IPS-15b (cell line): Measurements from ENCODE around the gene AGTRAP.
A peak's percentile ranks its signal among the peaks of the same experiment; 100 is the strongest.

Experiments
- H3K27me3 ChIP-seq: one replicate; pipeline ENCODE4 v1.6.1; 2013; ENCODE audit warnings: low read length; ENCODE audit not compliant: control insufficient read depth, insufficient read depth
- H3K36me3 ChIP-seq: one replicate; pipeline ENCODE4 v1.6.1; 2013; ENCODE audit warnings: low read length; ENCODE audit not compliant: control insufficient read depth, insufficient read depth
- H3K4me1 ChIP-seq: one replicate; pipeline ENCODE4 v1.6.1; 2013; ENCODE audit warnings: mild to moderate bottlenecking, low read length; ENCODE audit not compliant: control insufficient read depth, insufficient read depth
- H3K4me3 ChIP-seq: one replicate; pipeline ENCODE4 v1.5.1; 2013; ENCODE audit warnings: low read depth, low read length
- H3K9ac ChIP-seq: one replicate; pipeline ENCODE4 v1.6.1; 2013; ENCODE audit warnings: low read depth, mild to moderate bottlenecking, low read length
- H3K9me3 ChIP-seq: one replicate; pipeline ENCODE4 v1.6.1; 2013; ENCODE audit warnings: mild to moderate bottlenecking, low read length; ENCODE audit not compliant: control insufficient read depth, insufficient read depth

The AGTRAP gene

GRCh38 chr1:11759791-11760190 is 23.9 kb downstream of the AGTRAP start:
- Histone ChIP-seq H3K9ac (no peak overlapping the region), H3K36me3 (no peaks in the 10 kb centered on the region), H3K4me1 (peaks cover 3% of the 10 kb centered on the region), H3K9me3 (no peaks in the 10 kb centered on the region), H3K4me3 (no peak overlapping the region), H3K27me3 (peaks cover 23% of the 10 kb centered on the region)

DNA sequence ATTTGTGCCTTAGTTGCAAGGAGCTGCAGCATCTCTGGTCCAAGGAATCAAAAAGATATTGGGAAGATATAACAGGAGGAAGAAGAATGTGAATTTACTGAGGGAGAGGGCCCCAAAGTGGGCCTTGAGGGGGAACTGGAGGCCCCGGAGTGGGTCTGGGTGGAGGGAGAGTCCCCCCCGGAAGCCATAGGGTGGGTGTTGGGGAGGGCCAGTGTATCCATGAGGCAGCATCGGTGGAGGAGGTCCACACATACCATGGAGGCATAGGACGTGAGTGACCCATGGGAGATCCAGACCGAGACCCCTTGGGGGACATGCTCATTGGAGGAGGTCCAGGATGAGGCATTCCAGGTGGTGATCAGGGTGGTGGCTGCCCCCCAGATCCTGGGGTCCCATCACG is 25.3 kb downstream of the AGTRAP start:
- Histone ChIP-seq H3K9ac (no peak overlapping the region), H3K4me1 (peaks cover 3% of the 10 kb centered on the region), H3K36me3 (no peaks in the 10 kb centered on the region), H3K4me3 (no peak overlapping the region), H3K9me3 (no peaks in the 10 kb centered on the region), H3K27me3 (peaks cover 23% of the 10 kb centered on the region)

DNA sequence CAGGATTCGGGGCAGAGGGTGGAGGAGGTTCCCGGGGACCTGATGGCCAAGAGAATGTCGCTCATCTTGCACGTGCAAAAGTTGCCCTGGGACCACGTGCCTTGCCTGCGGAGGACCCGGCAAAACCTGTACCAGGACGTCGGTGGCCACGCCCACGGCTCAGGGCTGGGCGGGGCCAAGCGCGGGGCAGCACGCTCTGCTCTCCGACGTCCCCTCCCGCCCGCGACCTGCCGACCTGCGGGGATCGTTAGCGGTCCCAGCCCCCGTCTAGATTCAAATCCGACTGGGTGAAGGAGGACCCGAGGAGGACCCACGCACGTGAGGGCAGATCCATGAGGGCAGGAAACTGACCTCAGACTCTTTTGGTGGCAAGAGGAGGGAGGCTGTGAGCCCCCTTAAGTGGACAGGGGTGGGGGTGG is 26.1 kb downstream of the AGTRAP start, which contains the start of gene C1orf167:
C1orf167 (plus strand) TSS at position 206 of the 419 bp plus-strand sequence. CDS start 2,208 bp downstream, outside the sequence.
- Histone ChIP-seq H3K4me3 (peak within 1 kb of the TSS; percentile 49), H3K36me3 (no peaks in the 10 kb centered on the region), H3K27me3 (peaks cover 23% of the 10 kb centered on the region), H3K9me3 (no peaks in the 10 kb centered on the region), H3K4me1 (peaks cover 3% of the 10 kb centered on the region), H3K9ac (no peak within 1 kb of the TSS)

GRCh38 chr1:11764115-11764514 is 28.2 kb downstream of the AGTRAP start:
- peaks cover 23% of the 10 kb centered on the region for H3K27me3 ChIP-seq
- H3K36me3 ChIP-seq = no peaks in the 10 kb centered on the region
- no peak overlapping the region for H3K4me3 ChIP-seq
- H3K9me3 ChIP-seq = no peaks in the 10 kb centered on the region
- H3K9ac ChIP-seq = no peak overlapping the region
- peaks cover 3% of the 10 kb centered on the region for H3K4me1 ChIP-seq

- Histone ChIP-seq H3K36me3 (no peaks in the 10 kb centered on the region), H3K4me1 (peaks cover 3% of the 10 kb centered on the region), H3K9me3 (no peaks in the 10 kb centered on the region), H3K27me3 (peaks cover 23% of the 10 kb centered on the region), H3K4me3 (no peak overlapping the region), H3K9ac (no peak overlapping the region)
Measured at GRCh38 chr1:11764519-11764918, 28.6 kb downstream of the AGTRAP start.

- Histone ChIP-seq H3K4me1 (peaks cover 3% of the 10 kb centered on the region), H3K9me3 (no peaks in the 10 kb centered on the region), H3K9ac (no peak overlapping the region), H3K4me3 (no peak overlapping the region), H3K27me3 (peaks cover 20% of the 10 kb centered on the region), H3K36me3 (no peaks in the 10 kb centered on the region)
Measured at GRCh38 chr1:11765661-11766428, 29.9 kb downstream of the AGTRAP start.

DNA sequence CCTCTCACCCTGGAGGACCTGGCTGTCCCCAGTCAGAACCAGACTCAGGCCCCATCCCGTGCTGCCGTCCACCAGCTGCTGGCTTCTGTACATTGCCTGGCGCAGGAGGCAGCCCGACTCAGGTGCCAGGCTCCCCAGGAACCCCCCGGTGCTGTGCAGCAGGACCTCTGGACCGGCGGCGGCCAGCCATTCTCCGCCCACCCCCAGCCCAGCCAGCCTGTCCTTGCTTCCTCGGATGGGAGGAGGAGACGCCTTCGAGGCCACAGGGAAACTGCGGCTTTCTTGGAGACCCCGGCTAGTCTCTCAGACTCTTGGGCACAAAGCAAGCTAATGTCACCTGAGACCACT is 30.5 kb downstream of the AGTRAP start:
- no peak overlapping the region for H3K9ac ChIP-seq
- peaks cover 14% of the 10 kb centered on the region for H3K27me3 ChIP-seq
- H3K36me3 ChIP-seq = no peaks in the 10 kb centered on the region
- H3K4me3 ChIP-seq = no peak overlapping the region
- H3K4me1 ChIP-seq = peaks cover 3% of the 10 kb centered on the region
- no peaks in the 10 kb centered on the region for H3K9me3 ChIP-seq

GRCh38 chr1:11767922-11768704 is 32.2 kb downstream of the AGTRAP start:
- H3K27me3 ChIP-seq = no peaks in the 10 kb centered on the region
- no peak overlapping the region for H3K4me3 ChIP-seq
- no peaks in the 10 kb centered on the region for H3K4me1 ChIP-seq
- H3K9ac ChIP-seq = no peak overlapping the region
- H3K9me3 ChIP-seq = no peaks in the 10 kb centered on the region
- no peaks in the 10 kb centered on the region for H3K36me3 ChIP-seq

DNA sequence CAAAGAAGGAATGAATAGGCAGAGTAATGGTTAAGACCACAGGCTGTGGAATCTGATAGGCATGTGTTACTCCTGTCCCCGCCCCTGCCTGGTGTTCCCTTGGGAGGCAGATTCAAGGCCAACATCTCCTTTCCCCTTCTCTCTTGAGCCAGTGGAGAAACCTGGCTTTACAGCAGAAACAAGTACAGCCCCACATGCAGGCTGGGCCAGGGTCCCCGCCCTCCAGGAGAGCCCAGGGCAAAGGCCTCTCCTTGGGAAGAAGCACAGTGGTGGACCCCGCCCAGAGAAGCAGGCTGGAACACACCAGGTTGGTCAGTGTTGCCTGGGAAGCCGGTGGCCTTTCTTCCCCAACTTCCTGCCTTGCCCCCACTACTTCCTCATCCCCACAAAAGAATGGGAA is 32.9 kb downstream of the AGTRAP start:
- Histone ChIP-seq H3K36me3 (no peaks in the 10 kb centered on the region), H3K9me3 (no peaks in the 10 kb centered on the region), H3K4me3 (no peak overlapping the region), H3K9ac (no peak overlapping the region), H3K27me3 (no peaks in the 10 kb centered on the region), H3K4me1 (no peaks in the 10 kb centered on the region)

DNA sequence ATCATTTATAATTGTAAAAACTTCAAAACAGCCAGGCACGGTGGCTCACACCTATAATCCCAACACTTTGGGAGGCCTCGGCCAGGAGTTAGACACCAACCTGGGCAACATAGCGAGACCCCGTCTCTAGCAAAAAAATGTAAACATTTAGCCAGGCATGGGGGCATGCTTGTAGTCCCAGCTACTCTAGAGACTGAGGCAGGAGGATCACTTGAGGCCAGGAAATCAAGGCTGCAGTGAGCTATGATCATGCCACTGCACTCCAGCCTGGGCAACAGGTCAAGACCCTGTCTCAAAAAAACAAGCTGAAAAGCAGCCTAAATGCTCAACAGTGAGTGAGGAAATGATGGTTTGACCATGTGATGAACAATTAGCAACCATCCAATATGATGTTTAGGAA is 33.3 kb downstream of the AGTRAP start:
- no peaks in the 10 kb centered on the region for H3K4me1 ChIP-seq
- H3K4me3 ChIP-seq = no peak overlapping the region
- no peaks in the 10 kb centered on the region for H3K9me3 ChIP-seq
- no peak overlapping the region for H3K9ac ChIP-seq
- H3K36me3 ChIP-seq = no peaks in the 10 kb centered on the region
- H3K27me3 ChIP-seq = no peaks in the 10 kb centered on the region

- H3K27me3 ChIP-seq = no peaks in the 10 kb centered on the region
Measured at GRCh38 chr1:11770011-11770410, 34.1 kb downstream of the AGTRAP start.

More at GRCh38 chr1:11770011-11770410, 34.1 kb downstream of the AGTRAP start:
- Histone ChIP-seq H3K4me3 (no peak overlapping the region), H3K9me3 (no peaks in the 10 kb centered on the region), H3K4me1 (no peaks in the 10 kb centered on the region), H3K9ac (no peak overlapping the region), H3K36me3 (no peaks in the 10 kb centered on the region)
